HepG2 (cell line): ENCODE data around the gene TBC1D10B. TPM values are rescaled to one million over a fixed set of nuclear protein-coding genes. Genes with fewer than 3 reads are reported as not detected.

ENCODE experiments used
- ATAC-seq: fragments of 200-7000 bp; cut with Tn5 transposase; 3 replicates; pipeline ENCODE4 v1.9.1; 2020; ENCODE audit warnings: mild to moderate bottlenecking, moderate library complexity
- BruUV-seq: library from RNA; stranded (reverse); fragments of 400-500 nt; replicated peaks from 2 replicates; lab custom pipeline; 2021; lab: Mats Ljungman, UMichigan
- CTCF ChIA-PET: fragments of 300-600 bp; formaldehyde crosslinking; extraction: SDS; loops from one replicate; lab custom pipeline; 2021; ENCODE audit warnings: low total read pairs, inconsistent platforms, low intra/inter-chr PET ratio; lab: Yijun Ruan, JAX
- POLR2A ChIA-PET: fragments of 350-600 bp; sonication (Branson Sonifier 250); formaldehyde crosslinking; loops from one replicate; lab custom pipeline; 2020; ENCODE audit warnings: antibody characterized with exemption, inconsistent platforms; lab: Yijun Ruan, JAX
- DNase-seq: peaks from one replicate; pipeline ENCODE4 v3.0.0-alpha.2; 2015; ENCODE audit warnings: low spot score
- FAIRE-seq: peaks from 3 replicates; lab custom pipeline; 2011; peaks lifted over from hg19 to GRCh38; lab: Jason Lieb, UNC
- H2AFZ ChIP-seq: one replicate; pipeline ENCODE4 v1.6.1; 2011; ENCODE audit warnings: low read length, inconsistent platforms
- H3K27ac ChIP-seq: fragments of 300-600 bp; 3 replicates; pipeline ENCODE4 v1.8.0; 2011; ENCODE audit warnings: mixed run types, mild to moderate bottlenecking, mixed read lengths, low read length, inconsistent platforms; ENCODE audit not compliant: insufficient read depth; ENCODE audit errors: extremely low read length
- H3K27me3 ChIP-seq, 2 experiments: fragments of 200-600 bp in 1 of 2; 2 replicates in 1 of 2; 3 replicates in 1 of 2; pipeline versions ENCODE4 v1.6.0 to v1.8.0; 2011; ENCODE audit warnings: low read length in 2 of 2, mild to moderate bottlenecking in 2 of 2, moderate library complexity in 2 of 2, inconsistent platforms in 1 of 2; ENCODE audit not compliant: insufficient read depth in 2 of 2, control insufficient read depth in 1 of 2
- H3K36me3 ChIP-seq, 2 experiments: fragments of 200-600 bp in 1 of 2; replicated peaks in 1 of 2; 2 replicates in 1 of 2; 3 replicates in 1 of 2; pipeline versions ENCODE4 v1.5.1 to v1.8.0; 2011; ENCODE audit warnings: low read length in 2 of 2, inconsistent platforms in 1 of 2; ENCODE audit not compliant: insufficient read depth in 2 of 2, control insufficient read depth in 1 of 2
- H3K4me1 ChIP-seq: 2 replicates; pipeline ENCODE4 v1.5.1; 2012; ENCODE audit warnings: low read length, inconsistent platforms; ENCODE audit not compliant: insufficient read depth
- H3K4me2 ChIP-seq: 2 replicates; pipeline ENCODE4 v1.6.0; 2011; ENCODE audit warnings: low read depth, low read length, inconsistent platforms
- H3K4me3 ChIP-seq, 3 experiments: fragments of 200-600 bp in 1 of 3; sonication (generic), shearing (Covaris generic) in 1 of 3; replicated peaks in 1 of 3; 2 replicates each; pipeline ENCODE4 v1.5.1; 2011 to 2016; ENCODE audit warnings: low read length in 3 of 3, inconsistent platforms in 2 of 3, low read depth in 2 of 3, mild to moderate bottlenecking in 2 of 3, control low read depth in 1 of 3, mixed read lengths in 1 of 3; ENCODE audit not compliant: insufficient read depth in 1 of 3
- H3K79me2 ChIP-seq: one replicate; pipeline ENCODE4 v1.6.1; 2011; ENCODE audit warnings: low read length, inconsistent platforms; ENCODE audit not compliant: insufficient read depth
- H3K9ac ChIP-seq: 2 replicates; pipeline ENCODE4 v1.6.0; 2011; ENCODE audit warnings: mild to moderate bottlenecking, low read depth, low read length, inconsistent platforms; ENCODE audit not compliant: insufficient read depth
- H3K9me3 ChIP-seq: 2 replicates; pipeline ENCODE4 v1.5.1; 2012; ENCODE audit warnings: mild to moderate bottlenecking, low read length
- H4K20me1 ChIP-seq: 2 replicates; pipeline ENCODE4 v1.6.0; 2011; ENCODE audit warnings: inconsistent platforms, mild to moderate bottlenecking, low read length, moderate library complexity; ENCODE audit not compliant: insufficient read depth
- AGO2 ChIP-seq: fragments of 200-400 bp; formaldehyde crosslinking; optimal IDR thresholded peaks from 2 replicates; pipeline ENCODE3; 2017; ENCODE audit warnings: mild to moderate bottlenecking, low read depth, low read length, moderate library complexity
- HNRNPK ChIP-seq: fragments of 200-400 bp; formaldehyde crosslinking; IDR thresholded peaks from 2 replicates; pipeline ENCODE4 v1.6.1; 2018; ENCODE audit warnings: low read length, low read depth, moderate library complexity, mild to moderate bottlenecking; ENCODE audit not compliant: poor library complexity, severe bottlenecking
- LCORL ChIP-seq, 2 experiments: fragments of 450-650 bp in 1 of 2; sonication (generic) in 1 of 2; formaldehyde crosslinking in 1 of 2; IDR thresholded peaks; 2 replicates each; pipeline versions ENCODE4 v1.5.0 to v1.6.1; 2017 to 2020; ENCODE audit warnings: antibody characterized with exemption in 1 of 2, missing genetic modification reagents in 1 of 2
- MXD4 ChIP-seq: IDR thresholded peaks from 2 replicates; pipeline ENCODE4 v1.6.1; 2016; ENCODE audit warnings: mild to moderate bottlenecking, missing biosample characterization, missing genetic modification reagents
- NFRKB ChIP-seq: fragments of 450-650 bp; IDR thresholded peaks from 2 replicates; pipeline ENCODE4 v1.6.1; 2017
- RAD21 ChIP-seq: fragments of 450-650 bp; formaldehyde crosslinking; IDR thresholded peaks from 2 replicates; pipeline ENCODE4 v1.5.0; 2020; ENCODE audit warnings: mild to moderate bottlenecking
- SMYD3 ChIP-seq: sonication (generic); formaldehyde crosslinking; IDR thresholded peaks from 2 replicates; pipeline ENCODE4 v1.8.1; 2023; ENCODE audit warnings: mild to moderate bottlenecking, missing genetic modification reagents
- ZC3H13 ChIP-seq: sonication (generic); formaldehyde crosslinking; IDR thresholded peaks from 2 replicates; pipeline ENCODE4 v1.8.1; 2023; ENCODE audit warnings: mild to moderate bottlenecking, missing genetic modification reagents, moderate library complexity
- ZNF138 ChIP-seq: sonication (generic); formaldehyde crosslinking; IDR thresholded peaks from 2 replicates; pipeline ENCODE4 v1.5.0; 2020; ENCODE audit warnings: mild to moderate bottlenecking, low read depth, missing genetic modification reagents
- ZNF296 ChIP-seq: sonication (generic); formaldehyde crosslinking; conservative IDR thresholded peaks from 2 replicates; pipeline ENCODE4 v1.5.0; 2020; ENCODE audit warnings: mild to moderate bottlenecking, missing genetic modification reagents
- ZNF333 ChIP-seq: sonication (generic); formaldehyde crosslinking; IDR thresholded peaks from 2 replicates; pipeline ENCODE4 v1.4.0; 2020; ENCODE audit warnings: mild to moderate bottlenecking, missing genetic modification reagents, borderline replicate concordance
- ZNF562 ChIP-seq: sonication (generic); formaldehyde crosslinking; IDR thresholded peaks from 2 replicates; pipeline ENCODE4 v1.8.0; 2022; ENCODE audit warnings: missing genetic modification reagents, borderline replicate concordance
- ZNF572 ChIP-seq: sonication (generic); formaldehyde crosslinking; IDR thresholded peaks from 2 replicates; pipeline ENCODE4 v1.5.1; 2020; ENCODE audit warnings: mild to moderate bottlenecking, missing genetic modification reagents
- WGBS: methylation state at CpG from one replicate; pipeline ENCODE4 v1.1.6; 2017; ENCODE audit warnings: low lambda C conversion rate; 5-methylcytosine and 5-hydroxymethylcytosine counted together
- in situ Hi-C: cut with HindIII; loops from 2 replicates; pipeline ENCODE4 v1.10.0; 2017; ENCODE audit warnings: low pct_unique_long_range_greater_than_20kb; ENCODE audit not compliant: extremely low pct_ligation_motif_present
- intact Hi-C: fragments of 100-400 bp; cut with micrococcal nuclease; formaldehyde crosslinking; loops from one replicate; pipeline ENCODE4 v1.10.0; 2022; ENCODE audit not compliant: unreplicated experiment
- polyA plus RNA-seq, 8 experiments: library from polyadenylated mRNA; depleted of rRNA in 3 of 8; stranded (reverse) in 7 of 8; unstranded in 1 of 8; fragments of >200 nt; fragmentation: Illumina TruSeq in 4 of 8; extraction: Trizol in 4 of 8; gene quantifications; 2 replicates each; pipeline versions ENCODE4 v1.2.1 to v1.2.3, GENCODE V29; 2011 to 2016; ENCODE audit warnings: low read depth in 4 of 8, missing spikeins in 1 of 8, mixed read lengths in 1 of 8; ENCODE audit not compliant: insufficient read depth in 1 of 8
- total RNA-seq, 5 experiments: library from RNA; depleted of rRNA; stranded (reverse); fragments of >200 nt; fragmentation: Illumina TruSeq; extraction: Trizol; gene quantifications; 2 replicates each; pipeline ENCODE4 v1.2.3, GENCODE V29; 2016; ENCODE audit warnings: low read depth in 1 of 5
- TF ChIP-seq, protein P1 (sequence below): sonication (generic); formaldehyde crosslinking; conservative IDR thresholded peaks from 2 replicates; pipeline ENCODE4 v1.8.1; 2023; ENCODE audit warnings: missing genetic modification reagents
- TF ChIP-seq, protein P2 (sequence below): sonication (generic); formaldehyde crosslinking; IDR thresholded peaks from 2 replicates; pipeline ENCODE4 v1.5.0; 2020; ENCODE audit warnings: missing genetic modification reagents, mild to moderate bottlenecking, borderline replicate concordance
- TF ChIP-seq, protein P3 (sequence below): IDR thresholded peaks from 2 replicates; pipeline ENCODE4 v1.6.1; 2016; ENCODE audit warnings: mild to moderate bottlenecking, missing biosample characterization, missing genetic modification reagents

Gene TBC1D10B
- total and polyA plus RNA-seq, 2 of the 13 experiments (the other 11 are each of a cell fraction or from before 2014, with no cell fraction given): 15.7 to 24.8 TPM

DNA sequence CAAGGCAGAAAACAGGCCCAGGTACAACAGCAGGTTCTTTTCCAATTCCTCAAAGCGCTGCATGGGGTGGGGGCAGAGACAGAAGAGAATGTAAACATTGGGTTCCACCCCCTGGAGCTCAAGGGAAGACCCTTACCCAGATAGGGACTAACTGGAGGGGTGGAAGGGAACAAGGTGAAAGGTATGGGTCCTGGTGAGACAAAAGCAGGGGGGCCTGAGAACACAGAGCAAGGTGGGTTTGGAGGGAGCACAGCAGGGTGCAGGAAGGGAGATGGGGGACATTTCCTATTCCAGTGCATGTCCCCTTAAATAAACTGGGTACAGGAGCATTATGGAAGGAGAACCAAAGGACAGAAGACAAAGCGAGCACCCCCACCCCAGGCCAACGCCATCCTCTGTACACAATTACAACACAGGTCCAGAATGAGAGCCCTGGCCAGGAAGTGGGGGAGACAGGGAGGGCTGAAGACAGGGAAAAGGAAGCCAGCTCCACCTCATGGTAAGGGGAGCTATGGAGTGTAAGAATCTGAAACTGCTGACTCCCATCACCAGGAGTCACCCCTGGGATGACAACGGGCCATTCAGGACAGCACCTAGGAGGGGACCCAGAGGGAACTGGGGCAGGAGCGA is 13.1 kb downstream of the TBC1D10B start (continued):
- TF ChIP-seq, protein P1, sequence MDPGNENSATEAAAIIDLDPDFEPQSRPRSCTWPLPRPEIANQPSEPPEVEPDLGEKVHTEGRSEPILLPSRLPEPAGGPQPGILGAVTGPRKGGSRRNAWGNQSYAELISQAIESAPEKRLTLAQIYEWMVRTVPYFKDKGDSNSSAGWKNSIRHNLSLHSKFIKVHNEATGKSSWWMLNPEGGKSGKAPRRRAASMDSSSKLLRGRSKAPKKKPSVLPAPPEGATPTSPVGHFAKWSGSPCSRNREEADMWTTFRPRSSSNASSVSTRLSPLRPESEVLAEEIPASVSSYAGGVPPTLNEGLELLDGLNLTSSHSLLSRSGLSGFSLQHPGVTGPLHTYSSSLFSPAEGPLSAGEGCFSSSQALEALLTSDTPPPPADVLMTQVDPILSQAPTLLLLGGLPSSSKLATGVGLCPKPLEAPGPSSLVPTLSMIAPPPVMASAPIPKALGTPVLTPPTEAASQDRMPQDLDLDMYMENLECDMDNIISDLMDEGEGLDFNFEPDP (CRISPR knock-in tag): no peak
- TF ChIP-seq, protein P2, sequence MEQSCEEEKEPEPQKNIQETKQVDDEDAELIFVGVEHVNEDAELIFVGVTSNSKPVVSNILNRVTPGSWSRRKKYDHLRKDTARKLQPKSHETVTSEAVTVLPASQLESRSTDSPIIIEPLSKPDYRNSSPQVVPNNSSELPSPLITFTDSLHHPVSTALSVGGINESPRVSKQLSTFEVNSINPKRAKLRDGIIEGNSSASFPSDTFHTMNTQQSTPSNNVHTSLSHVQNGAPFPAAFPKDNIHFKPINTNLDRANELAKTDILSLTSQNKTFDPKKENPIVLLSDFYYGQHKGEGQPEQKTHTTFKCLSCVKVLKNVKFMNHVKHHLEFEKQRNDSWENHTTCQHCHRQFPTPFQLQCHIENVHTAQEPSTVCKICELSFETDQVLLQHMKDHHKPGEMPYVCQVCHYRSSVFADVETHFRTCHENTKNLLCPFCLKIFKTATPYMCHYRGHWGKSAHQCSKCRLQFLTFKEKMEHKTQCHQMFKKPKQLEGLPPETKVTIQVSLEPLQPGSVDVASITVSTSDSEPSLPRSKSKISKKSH (CRISPR knock-in tag): no peak
- peak; percentile 75; the same call in 1 of the 2 replicates for TF ChIP-seq ZC3H13 (CRISPR knock-in tag)
- TF ChIP-seq, protein P3, sequence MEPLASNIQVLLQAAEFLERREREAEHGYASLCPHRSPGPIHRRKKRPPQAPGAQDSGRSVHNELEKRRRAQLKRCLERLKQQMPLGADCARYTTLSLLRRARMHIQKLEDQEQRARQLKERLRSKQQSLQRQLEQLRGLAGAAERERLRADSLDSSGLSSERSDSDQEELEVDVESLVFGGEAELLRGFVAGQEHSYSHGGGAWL (CRISPR knock-in tag): no peak
- TF ChIP-seq MXD4 (CRISPR knock-in tag): no peak
- TF ChIP-seq LCORL (IDR thresholded peaks at IDR 0.05): no peak
- TF ChIP-seq LCORL (CRISPR knock-in tag; IDR thresholded peaks at IDR 0.05): no peak

DNA sequence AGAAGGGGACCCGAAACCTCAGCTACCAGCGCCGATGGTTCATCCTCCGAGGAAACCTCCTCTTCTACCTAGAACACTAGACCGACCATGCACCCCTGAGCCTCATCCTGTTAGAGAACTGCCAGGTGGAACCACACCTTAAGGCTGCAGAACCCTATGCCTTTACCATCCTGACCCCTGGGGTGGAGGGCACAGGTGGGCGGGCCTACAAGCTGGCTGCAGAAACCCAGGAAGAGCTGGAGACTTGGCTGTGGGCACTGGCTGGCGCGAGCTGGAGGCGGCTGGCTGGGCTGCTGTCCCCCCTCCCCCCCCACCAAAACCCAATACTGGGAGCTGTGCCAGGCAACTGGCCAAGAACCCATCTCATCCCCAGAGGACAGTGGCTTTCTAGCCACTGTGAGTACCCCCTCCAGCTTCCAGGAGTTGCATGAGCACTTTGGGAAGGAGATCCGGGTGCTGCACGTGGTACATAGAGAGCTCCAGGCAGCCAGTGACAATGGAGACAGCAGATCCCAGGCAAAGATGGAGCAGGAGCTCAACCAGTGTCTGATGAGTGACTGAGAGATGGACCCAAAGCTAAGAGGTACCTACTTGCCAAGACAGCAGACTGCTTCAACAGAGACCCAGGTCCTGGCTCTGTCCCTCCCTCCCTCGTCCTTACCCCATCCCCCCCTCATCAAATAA is 13.8 kb downstream of the TBC1D10B start:
- no peaks in the 10 kb centered on the region for H3K9me3 ChIP-seq
- in situ Hi-C loops (loop anchor here (10.0 kb wide), 1 partner anchor 258 kb away; the partner anchor contains the start of gene ZNF689), intact Hi-C loops (no loop called here)
- WGBS: 76% methylated on average over 11 of the region's 12 CpGs
- BruUV-seq: no TSS peak
- H3K4me3 ChIP-seq: peak overlapping the region; percentile 64 to 94 (median 88); a peak in 5 of 6 replicates
- H3K4me1 ChIP-seq: peaks cover 52% of the 10 kb centered on the region
- FAIRE-seq (no peak), DNase-seq (no peak), ATAC-seq (no peak)
- H3K79me2 ChIP-seq: peaks cover 23% of the 10 kb centered on the region
- POLR2A ChIA-PET: interaction anchor here (0.6 to 6.7 kb wide), 12 partner anchors 9 to 302 kb away, joined by 3 to 94 read pairs (median 7); partner anchors contain the start of genes DCTPP1, FBRS, TBC1D10B and ZNF48
- H3K9ac ChIP-seq: peak overlapping the region; percentile 84
- no peaks in the 10 kb centered on the region; a peak in 1 of 5 replicates for H3K27me3 ChIP-seq
- no peaks in the 10 kb centered on the region for H4K20me1 ChIP-seq
- H2AFZ ChIP-seq: no peak overlapping the region
- peaks cover 10 to 48% of the 10 kb centered on the region in 2 experiments for H3K36me3 ChIP-seq
- H3K4me2 ChIP-seq: peak overlapping the region; percentile 95
- H3K27ac ChIP-seq: peak overlapping the region; percentile 92
- CTCF ChIA-PET: no interaction called here
- TF ChIP-seq ZNF562 (no peak), ZNF296 (CRISPR knock-in tag) (no peak), NFRKB (no peak), AGO2 (peak; percentile 32), ZNF138 (CRISPR knock-in tag) (0 out of 2 replicates have a peak, but pooled peaks have one; percentile 19), ZNF333 (peak; percentile 28; the same call in 1 of the 2 replicates), HNRNPK (no peak), RAD21 (no peak), SMYD3 (no peak), ZC3H13 (CRISPR knock-in tag) (no peak; the same call in 1 of the 2 replicates), ZNF572 (CRISPR knock-in tag) (0 out of 2 replicates have a peak, but pooled peaks have one; percentile 41)
